ENCODE data around the gene MBTD1.
"Not testable (repeated sequence)": the region's sequence is repeated elsewhere in the genome, so short reads cannot be mapped to it uniquely, and the experiment has no call there.

Gene MBTD1

DNA sequence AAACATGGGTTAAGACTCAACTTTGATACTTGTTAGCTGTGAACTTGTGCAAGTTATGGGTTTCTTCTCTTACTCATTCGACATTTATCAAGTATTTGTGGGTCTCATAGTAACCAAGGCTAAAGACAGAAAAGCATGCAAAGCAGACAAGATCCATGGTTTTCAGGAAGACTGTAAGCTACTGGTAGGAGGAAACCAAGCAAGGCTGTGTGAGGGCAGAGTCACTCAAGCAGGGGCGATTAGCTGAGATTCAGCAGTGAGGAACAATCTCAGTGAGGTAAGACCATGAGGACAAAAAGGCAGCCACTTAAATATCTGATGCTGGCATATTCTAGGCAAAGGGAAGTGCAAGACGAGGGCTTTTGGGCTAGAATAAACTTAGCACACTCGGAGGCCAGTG lies 29.5 kb downstream of the MBTD1 start:
- Mint-ChIP-seq H3K9me3 (peaks cover under 1% of the 10 kb centered on the region), H3K27me3 (ENCODE audit: low read depth) (no peaks in the 10 kb centered on the region), H3K36me3 (ENCODE audit: low read depth) (peaks cover 27% of the 10 kb centered on the region), H3K4me1 (no peaks in the 10 kb centered on the region), H3K4me3 (no peak overlapping the region), H3K27ac (peak overlapping the region in 1 of 3 experiments; percentile 3)
- TF ChIP-seq, protein P1, sequence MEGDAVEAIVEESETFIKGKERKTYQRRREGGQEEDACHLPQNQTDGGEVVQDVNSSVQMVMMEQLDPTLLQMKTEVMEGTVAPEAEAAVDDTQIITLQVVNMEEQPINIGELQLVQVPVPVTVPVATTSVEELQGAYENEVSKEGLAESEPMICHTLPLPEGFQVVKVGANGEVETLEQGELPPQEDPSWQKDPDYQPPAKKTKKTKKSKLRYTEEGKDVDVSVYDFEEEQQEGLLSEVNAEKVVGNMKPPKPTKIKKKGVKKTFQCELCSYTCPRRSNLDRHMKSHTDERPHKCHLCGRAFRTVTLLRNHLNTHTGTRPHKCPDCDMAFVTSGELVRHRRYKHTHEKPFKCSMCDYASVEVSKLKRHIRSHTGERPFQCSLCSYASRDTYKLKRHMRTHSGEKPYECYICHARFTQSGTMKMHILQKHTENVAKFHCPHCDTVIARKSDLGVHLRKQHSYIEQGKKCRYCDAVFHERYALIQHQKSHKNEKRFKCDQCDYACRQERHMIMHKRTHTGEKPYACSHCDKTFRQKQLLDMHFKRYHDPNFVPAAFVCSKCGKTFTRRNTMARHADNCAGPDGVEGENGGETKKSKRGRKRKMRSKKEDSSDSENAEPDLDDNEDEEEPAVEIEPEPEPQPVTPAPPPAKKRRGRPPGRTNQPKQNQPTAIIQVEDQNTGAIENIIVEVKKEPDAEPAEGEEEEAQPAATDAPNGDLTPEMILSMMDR (IDR thresholded peaks at IDR 0.05; ENCODE audit: unreplicated experiment in 3 of 3) = no peak

DNA sequence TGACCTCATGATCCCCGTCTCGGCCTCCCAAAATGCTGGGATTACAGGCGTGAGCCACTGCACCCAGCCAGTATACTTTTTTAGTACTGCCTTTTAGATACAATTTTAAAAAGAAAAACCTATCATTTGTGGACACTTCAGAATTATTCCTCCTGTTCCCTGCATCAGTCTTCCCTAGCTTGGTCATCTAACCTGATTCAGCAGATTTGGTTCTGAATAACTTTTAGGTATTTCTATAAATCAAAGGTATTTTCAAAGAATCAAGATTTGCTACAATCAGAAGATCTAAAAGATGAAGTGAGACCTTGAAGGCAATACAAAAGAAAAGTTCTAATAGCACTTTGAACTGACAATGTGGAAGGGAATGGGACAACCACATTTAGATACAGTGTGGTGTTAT lies 30.0 kb downstream of the MBTD1 start:
- H3K9me3 Mint-ChIP-seq = no peaks in the 10 kb centered on the region
- TF ChIP-seq, protein P1 (IDR thresholded peaks at IDR 0.05; ENCODE audit: unreplicated experiment in 3 of 3) = no peak
- H3K36me3 Mint-ChIP-seq (ENCODE audit: low read depth) = peaks cover 27% of the 10 kb centered on the region
- H3K27ac Mint-ChIP-seq = no peak overlapping the region
- no peaks in the 10 kb centered on the region for H3K27me3 Mint-ChIP-seq (ENCODE audit: low read depth)
- H3K4me1 Mint-ChIP-seq = peaks cover 4% of the 10 kb centered on the region
- H3K4me3 Mint-ChIP-seq = no peak overlapping the region

DNA sequence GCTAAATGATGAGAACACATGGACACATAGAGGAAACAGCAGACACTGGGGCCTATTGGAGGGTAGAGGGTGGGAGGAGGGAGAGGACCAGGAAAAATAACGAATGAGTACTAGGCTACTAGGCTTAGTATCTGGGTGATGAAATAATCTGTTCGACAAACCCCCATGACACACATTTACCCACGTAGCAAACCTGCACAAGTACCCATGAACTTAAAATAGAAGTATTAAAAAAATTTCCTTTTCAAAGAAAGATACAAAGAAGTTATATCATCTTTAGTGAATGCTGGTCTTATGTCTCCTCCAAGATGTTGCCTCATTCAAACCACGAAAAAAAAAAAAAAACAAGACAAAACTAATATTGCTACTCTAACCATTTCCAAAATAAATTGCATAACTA lies 31.7 kb downstream of the MBTD1 start:
- H3K27me3 Mint-ChIP-seq (ENCODE audit: low read depth) = no peaks in the 10 kb centered on the region
- no peaks in the 10 kb centered on the region for H3K9me3 Mint-ChIP-seq
- H3K4me1 Mint-ChIP-seq = peaks cover 8% of the 10 kb centered on the region
- no peak overlapping the region for H3K27ac Mint-ChIP-seq
- peaks cover 34% of the 10 kb centered on the region for H3K36me3 Mint-ChIP-seq (ENCODE audit: low read depth)
- H3K4me3 Mint-ChIP-seq = no peak overlapping the region
- TF ChIP-seq, protein P1 (IDR thresholded peaks at IDR 0.05; ENCODE audit: unreplicated experiment in 3 of 3) = no peak

DNA sequence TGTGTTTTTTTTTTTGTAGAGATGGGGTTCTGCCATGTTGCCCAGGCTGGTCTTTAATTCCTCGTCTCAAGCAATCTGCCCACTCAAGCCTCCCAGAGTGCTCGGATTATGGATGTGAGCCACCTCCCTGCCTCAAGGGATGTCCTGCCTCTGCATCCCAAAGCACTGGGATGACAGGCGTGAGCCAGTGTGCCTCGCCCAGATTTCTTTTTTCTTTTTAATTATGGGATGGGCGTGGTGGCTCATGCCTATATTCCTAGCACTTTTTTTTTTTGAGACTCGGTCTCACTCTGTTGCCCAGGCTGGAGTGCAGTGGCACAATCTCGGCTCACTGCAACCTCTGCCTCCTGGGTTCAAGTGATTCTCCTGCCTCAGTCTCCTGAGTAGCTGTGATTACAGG lies 34.3 kb downstream of the MBTD1 start:
- not testable (repeated sequence) for H3K27me3 Mint-ChIP-seq (ENCODE audit: low read depth); H3K4me3 Mint-ChIP-seq; H3K9me3 Mint-ChIP-seq; H3K4me1 Mint-ChIP-seq; H3K27ac Mint-ChIP-seq
- H3K36me3 Mint-ChIP-seq (ENCODE audit: low read depth) = peaks cover 50% of the 10 kb centered on the region

- H3K9me3 Mint-ChIP-seq = no peaks in the 10 kb centered on the region
- TF ChIP-seq, protein P1 (IDR thresholded peaks at IDR 0.05; ENCODE audit: unreplicated experiment in 3 of 3) = no peak
- H3K4me1 Mint-ChIP-seq = peaks cover 8% of the 10 kb centered on the region
- H3K27me3 Mint-ChIP-seq (ENCODE audit: low read depth) = no peaks in the 10 kb centered on the region
- peaks cover 54% of the 10 kb centered on the region for H3K36me3 Mint-ChIP-seq (ENCODE audit: low read depth)
- peak overlapping the region in 2 of 3 experiments; percentile 22 to 34 for H3K27ac Mint-ChIP-seq
- H3K4me3 Mint-ChIP-seq = peak overlapping the region in 1 of 3 experiments; percentile 14
Observed at GRCh38 chr17:51224402-51225262, 35.2 kb downstream of the MBTD1 start.

- Mint-ChIP-seq H3K9me3 (no peaks in the 10 kb centered on the region), H3K27ac (no peak overlapping the region), H3K4me1 (peaks cover 8% of the 10 kb centered on the region), H3K4me3 (no peak overlapping the region), H3K27me3 (ENCODE audit: low read depth) (no peaks in the 10 kb centered on the region), H3K36me3 (ENCODE audit: low read depth) (peaks cover 76% of the 10 kb centered on the region)
- TF ChIP-seq, protein P1 (IDR thresholded peaks at IDR 0.05; ENCODE audit: unreplicated experiment in 3 of 3) = no peak
Observed at GRCh38 chr17:51221322-51221721, 38.5 kb downstream of the MBTD1 start.
